GM11168 (cell line): ENCODE measurements around the gene IGSF9B.

ENCODE experiments used
- in situ Hi-C: fragments of 300-500 bp; cut with MboI; formaldehyde crosslinking; loops from one replicate; pipeline ENCODE4 v1.12.0; 2022; ENCODE audit warnings: low sequenced_read_pairs; ENCODE audit not compliant: unreplicated experiment

The IGSF9B gene

DNA sequence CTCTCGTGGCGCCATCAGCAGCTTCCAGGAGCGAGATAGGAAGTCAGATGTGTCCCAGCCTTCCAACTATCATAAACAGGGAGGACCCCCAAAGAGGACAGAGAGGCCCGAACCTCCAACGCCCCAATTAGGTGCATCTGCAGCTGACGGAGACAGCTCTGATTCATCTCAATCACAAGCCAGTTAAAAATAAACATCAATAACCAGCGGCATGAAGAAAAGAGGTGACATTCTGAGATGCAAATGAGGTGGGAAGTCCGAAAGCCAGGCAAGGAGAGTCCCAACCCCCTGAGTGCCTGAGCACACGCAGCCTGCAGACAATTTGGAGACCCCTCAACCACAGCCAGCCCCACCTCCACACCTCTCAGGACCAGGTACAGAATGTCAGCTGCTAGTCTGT, 28.1 kb upstream of the IGSF9B start:
- in situ Hi-C loops: no loop called here

DNA sequence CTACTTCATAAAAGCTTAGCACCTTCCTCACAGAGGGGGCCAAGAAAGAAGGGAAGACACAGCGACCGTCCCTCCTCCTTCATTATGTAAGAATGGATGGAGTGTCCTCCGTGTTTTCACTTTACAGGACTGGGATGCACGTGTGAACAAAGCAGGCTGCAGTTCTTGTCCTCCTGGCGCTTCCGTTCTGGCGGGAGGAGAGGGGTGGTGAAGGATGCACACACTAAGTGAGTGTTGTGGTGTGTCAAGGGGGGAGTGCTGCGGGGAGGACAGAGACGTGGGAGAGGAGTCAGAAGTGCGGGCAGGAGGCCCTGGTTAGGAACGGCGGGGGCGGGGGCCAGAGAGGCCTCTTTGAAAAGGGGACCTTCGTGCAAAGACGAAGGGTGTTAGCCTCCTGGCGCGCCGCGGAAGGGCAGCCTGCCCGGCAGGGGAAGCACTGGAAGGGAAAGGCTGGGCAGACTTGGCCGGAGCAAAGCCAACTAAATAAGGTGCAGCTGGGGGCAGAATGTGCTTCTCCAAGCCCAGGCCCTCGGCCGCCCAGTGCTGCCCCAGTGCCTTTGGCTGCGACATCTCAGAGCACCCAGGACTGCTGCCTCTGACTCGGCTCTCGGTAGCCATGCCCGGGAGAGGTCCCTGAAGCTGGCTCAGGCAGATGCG, 27.0 kb upstream of the IGSF9B start:
- in situ Hi-C loops: no loop called here

DNA sequence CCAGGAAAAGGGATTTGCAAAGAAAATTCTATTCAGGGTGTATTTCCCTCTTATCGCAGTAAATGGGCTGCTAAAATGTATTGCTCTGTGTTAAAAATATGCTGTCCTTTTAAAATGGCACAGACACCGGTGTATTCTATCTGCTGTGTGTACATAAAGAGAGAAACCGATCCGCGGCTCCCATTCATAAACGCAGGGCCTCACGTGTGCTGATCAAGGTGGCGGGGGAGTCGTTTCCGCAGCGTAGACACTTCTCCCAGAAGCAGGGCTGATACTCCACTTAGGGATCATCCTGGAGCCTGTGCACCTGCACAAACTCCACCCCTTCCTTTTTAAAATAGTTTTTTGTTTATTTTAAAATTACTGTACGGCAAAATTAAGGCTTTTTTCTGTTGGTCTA, 26.1 kb upstream of the IGSF9B start:
- in situ Hi-C loops: no loop called here

DNA sequence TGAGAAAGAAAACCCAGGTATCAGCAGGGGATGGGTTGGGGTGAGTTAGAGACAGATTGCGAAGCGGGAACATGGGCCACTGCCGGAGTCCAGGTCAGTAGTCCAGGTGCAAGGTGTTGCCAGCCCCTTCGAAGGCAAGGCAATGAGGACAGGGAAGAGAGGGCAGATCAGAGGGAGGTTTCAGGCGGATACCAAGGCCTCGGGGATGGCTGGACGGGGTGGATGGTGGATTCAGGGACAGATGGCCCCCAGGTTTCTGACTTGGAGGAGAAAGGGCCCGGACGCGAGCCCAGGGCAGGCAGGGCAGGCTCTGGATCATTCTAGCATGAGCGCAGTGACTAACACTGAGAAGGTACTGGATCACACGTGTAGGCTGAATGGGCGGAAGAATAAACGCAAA, 25.4 kb upstream of the IGSF9B start:
- in situ Hi-C loops: no loop called here

DNA sequence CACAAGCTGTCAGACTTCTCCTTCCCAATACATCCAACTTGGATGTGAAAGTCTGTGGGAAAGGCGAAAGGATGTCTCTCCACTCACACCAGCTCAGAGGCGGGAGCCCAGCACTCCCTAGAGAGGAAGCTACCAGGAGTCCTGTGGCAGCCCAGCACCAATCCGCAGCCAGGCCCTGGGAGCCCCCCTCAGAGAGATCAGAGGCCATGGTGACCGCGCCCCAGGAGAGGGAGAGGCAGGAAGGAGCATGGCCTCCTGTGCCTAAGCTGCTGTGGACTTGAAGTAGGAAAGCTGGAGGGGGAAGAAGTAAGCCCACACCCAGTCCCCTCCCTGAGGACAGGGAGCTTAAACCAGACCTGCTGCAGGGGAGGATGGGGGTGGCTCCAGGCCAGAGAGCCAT, 24.4 kb upstream of the IGSF9B start:
- in situ Hi-C loops: no loop called here

DNA sequence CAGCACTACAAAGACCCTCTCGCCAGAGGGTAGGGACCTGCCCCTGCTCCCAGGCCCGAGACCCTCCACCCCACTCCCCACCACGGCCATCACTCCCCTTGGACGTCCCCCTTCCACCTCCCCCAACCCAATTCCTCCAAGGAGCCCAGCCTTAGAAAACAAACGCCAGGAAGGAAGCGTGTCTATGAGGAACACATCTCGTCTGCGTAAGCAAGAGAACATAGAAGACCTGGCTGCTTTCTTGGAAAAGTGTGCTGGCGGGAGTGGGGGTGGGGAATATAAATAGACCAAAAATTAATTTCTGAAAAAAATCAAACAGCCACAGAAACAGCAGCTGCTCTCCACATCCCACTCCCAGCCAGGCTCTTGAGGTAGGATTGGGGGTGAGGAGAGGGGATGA, 23.9 kb upstream of the IGSF9B start:
- in situ Hi-C loops: no loop called here

DNA sequence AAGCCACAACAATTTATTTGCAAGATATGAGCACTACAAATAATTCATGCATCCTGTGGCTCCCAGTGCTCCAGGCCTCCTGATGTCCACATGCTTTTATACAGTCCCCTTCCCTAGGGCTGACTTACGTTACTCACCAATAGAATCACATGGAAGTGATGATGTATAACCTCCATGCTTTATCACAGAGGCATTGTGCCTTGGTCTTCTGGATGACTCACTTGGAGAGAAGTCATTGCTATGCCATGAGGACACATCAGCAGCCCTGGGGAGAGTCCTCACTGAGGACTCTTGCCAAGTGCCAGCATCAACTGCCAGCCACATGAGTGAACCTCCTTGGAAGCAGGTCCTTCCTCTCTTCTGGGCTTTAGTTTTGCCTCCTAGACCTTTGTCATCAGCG, 22.0 kb upstream of the IGSF9B start:
- in situ Hi-C loops: no loop called here

DNA sequence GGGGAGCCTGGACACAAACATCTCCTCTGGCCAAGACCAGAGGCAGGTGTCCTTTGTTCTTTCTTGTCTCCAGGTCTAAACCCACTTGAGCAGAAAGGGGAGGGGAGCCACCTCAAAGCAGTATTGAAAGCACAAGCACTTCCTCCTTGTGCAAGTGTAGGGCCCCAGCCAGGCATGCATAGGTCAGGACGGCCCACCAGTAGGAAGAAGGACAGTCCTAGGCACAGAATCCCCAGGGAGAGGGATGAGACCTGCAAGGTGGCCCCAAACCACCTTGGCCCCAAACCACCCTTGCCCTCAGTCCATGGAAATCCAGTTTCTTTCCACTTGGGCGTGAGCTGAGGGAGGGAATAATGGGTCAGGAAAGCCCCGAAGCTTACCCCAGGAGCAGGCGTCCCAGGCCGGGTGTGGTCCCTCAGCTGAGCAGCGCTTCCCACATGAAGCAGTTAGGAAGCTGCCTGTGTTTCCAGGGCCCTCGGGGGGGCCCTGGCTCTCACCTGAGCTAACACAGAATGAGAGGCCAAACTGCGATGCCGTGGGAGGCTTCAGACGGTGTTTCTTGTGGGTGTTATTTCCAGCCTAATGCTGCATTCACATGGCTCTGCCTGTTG, 20.4 kb upstream of the IGSF9B start:
- in situ Hi-C loops: no loop called here

DNA sequence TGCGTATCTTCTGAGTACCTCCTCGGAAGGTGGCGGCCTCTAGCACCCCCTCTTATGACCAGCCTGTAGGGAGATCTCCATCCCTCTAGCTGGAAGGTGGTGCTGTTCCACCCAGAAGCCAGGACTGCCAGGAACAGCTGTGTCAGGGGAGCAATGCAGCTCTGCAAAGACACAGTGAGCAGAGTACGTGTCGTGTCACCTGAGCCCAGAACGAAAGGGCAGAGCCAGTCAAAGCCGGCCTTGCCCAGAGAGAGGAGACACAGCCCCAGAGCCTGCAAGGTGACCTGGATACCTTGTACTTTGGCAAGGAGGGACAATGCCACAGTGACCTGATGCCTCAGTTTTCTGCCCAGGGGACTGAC, 18.7 kb upstream of the IGSF9B start:
- in situ Hi-C loops: no loop called here

DNA sequence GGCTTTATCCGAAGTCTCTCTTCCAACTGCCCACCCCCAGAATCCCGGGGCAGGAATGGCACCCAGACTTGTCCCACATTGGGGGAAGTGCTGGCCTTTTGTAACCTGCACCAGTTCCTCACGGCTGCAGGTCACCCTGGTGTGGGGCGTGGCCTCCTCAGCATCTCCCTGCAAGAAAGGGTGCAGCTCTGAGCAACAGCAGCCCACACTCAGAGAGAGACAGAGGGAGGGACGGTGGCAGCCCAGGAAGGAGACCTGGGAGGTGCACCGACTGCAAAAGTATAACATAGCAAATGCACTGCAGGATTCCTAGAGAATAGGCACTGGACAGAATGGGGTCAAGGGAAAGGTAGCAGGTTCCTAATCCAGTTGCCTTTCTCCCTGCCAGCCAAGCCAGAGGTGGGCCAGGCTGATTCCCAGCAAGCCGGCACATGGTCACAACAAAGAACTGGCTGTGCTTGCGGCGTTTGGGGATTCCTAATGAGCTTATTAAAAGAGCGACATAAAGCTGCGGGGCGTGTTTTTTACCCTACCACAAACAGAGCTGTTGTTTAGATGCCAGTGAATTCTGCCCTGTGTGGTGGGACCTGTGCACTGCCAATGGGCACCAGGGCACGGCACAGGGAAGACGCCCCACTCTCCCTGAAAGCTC, 18.2 kb upstream of the IGSF9B start:
- in situ Hi-C loops: no loop called here

DNA sequence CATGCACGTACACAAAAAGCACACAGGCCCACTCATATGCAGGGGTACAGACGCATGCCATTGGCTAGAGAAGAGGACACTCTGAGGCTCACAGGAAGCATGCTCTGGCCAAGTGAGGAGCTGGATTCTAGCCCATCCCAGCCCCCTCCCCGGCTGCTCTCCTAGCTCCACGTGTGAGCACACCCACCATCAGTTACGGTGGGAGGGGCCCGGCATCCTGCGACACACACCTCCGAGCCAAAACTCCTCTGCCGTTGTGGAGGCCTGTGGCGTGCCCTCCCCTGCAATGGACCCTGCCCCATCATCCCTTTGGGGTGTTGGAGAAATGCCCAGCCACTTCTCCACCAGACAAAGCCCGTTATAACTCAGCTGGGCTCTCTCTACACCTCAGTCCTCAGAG, 15.1 kb upstream of the IGSF9B start:
- in situ Hi-C loops: no loop called here

DNA sequence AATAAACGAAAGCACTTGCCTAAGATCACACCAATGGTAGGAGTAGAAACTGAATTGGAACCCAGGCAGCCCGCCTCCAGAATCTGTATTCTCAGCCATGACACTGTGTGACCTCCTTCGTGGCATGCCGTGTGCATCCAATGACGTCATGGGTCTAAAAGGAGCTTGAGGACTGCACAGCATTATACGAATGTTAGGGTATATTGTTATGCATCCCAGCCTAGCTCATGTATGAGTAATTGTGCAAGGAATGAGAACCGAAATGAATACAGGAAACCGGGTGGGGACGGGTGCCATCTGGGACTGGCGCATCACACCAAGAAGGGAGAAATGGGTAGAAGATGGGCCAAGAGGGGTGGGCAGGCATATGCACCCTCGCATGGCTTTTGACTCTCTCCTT, 12.3 kb upstream of the IGSF9B start:
- in situ Hi-C loops: no loop called here

DNA sequence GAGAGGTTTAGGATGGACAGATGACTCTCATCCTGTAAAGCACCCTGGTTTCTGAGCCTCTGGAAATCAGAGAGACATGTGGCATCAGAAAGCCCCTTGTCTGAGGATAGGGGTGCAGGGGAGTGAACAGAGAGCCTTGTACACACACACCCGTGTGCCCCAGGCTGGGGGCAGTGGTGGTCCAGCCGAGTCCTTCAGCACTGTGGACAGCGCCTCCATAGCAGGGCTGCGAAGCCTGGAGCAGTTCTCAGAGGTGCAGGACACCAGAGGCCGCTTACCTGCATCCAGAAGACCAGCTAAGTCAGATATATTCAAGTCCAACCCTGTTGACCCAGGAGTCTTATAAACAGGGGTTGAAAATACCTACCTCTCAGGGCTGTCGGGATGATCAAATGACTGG, 11.5 kb upstream of the IGSF9B start:
- in situ Hi-C loops: no loop called here

DNA sequence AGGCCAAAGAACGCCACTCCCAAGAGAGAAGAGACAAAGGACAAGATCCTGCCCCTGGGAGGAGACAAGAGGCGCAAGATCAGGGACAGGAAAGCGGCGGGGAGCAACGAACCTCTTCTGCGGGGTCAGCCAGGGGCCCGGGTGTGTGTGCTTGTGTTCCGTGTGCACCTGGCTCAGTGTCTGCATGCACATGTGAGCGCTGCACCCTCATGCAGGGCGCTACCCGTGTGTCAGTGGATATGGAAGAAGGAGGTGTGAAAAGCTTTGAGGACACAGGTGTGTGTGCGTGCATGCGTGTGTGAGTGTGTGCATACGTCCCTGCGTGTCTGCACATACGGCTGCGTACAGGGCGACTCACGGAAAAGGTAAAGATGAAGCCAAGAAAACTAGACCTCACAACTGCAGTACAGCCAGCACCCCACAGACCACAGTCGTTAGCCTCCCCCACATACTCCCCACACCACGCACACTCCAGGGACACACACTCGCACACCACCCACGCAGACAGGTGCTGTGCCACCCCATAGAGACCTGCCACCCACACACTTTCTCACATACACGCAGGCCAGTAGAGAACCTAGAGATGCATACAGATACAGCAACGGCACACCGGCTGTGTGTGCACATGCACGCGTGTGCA, 11.0 kb upstream of the IGSF9B start:
- in situ Hi-C loops: no loop called here

DNA sequence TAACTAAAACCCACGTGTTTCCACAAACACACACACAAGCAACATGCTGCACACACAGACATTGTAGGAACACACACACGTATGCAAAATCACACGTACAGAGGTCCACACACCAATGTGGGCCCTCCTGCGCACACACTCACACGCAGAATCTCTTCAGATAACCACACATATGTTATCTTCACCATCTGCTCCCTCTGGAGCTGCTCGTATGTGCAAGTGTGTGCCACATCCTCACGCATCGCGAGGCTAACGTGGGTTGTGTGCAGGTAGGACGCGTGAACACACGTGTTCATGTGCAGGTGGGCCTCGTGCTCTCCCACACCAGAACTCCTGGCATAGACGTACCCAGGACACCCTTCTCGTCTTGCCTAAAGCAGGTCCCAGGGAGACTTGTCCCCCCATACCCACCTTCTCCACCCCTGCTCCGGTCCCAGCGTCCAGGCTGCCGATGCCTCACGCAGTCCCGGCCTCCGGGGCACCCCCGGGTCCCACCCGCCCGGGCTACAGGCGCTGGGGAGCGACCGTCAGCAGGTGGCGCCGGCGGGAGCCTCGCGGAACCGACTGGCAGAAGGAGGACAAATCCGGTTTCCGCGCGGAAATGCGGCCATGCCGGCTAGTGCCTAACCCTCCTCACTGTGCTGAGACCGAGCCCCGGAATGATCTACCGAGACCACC, 10.3 kb upstream of the IGSF9B start:
- in situ Hi-C loops: no loop called here

DNA sequence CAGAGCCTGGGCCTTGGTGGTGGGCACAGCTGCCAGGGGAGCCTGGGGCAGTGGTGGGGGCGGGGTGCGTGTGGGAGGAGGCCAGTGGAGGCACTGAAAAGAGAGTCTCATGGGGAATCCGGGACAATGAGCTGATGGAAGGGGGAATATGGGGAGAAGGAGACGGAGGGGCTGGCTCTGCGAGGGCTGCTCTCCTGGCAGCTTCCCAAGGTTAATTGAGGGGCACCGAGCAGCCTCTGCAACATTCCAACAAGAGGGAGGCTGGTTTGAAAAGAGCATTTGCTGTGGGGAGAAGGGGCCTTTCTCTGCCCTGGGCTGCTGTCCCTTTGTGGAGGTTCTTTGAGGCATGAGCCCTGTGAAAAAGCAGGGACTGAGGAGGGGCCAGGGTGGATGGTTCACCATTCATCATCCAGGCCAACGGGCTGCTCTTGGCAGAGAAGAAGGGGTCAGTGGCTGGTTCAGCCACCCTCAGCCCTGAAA, 9.4 kb upstream of the IGSF9B start:
- in situ Hi-C loops: no loop called here

DNA sequence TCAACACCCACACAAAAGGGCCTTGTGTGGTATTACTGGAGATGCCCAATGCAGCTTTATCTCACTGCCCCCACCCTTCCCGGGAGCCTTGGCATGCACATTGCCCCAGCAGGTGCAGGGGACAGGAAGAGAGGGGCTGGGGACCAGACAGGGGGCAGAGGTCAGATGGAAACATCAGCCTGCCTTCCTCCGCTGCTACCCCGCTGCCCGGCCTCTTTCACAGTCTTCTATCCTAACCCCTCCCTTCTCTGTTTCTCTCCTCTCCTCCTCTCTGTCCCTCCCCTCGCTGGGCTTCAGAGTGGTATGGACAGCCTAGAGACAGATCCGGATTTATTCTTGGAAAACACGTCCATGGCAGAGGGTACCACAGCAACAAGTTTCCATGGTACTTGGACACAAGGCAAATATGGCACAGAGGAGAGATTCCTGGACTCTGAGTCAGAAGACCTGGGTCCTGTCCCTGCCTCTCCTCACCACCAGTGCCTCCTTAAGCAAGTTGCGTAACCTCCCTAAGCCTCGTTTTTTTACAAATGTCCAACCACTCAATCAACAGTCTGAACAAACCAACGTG, 8.3 kb upstream of the IGSF9B start:
- in situ Hi-C loops: no loop called here

DNA sequence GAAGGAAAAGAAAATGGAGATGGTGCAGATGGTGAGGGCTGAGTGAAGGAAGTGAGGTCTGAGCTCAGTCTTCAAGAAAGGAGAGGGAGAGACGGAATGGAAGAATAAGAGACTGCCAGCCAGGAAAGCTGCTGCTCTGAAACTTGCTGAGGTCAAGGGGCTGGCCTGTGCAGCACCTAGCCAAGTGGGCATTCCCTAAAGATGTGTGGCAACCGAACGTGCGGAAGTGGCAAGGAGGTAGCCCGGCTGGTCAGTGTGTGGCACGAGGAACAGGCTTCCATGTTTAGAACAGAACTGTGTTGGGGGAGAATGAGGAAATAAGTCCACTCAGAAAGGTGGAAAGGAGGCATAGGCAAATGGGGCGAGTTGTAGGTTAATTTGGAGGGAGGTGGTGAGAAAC, 7.6 kb upstream of the IGSF9B start:
- in situ Hi-C loops: no loop called here

DNA sequence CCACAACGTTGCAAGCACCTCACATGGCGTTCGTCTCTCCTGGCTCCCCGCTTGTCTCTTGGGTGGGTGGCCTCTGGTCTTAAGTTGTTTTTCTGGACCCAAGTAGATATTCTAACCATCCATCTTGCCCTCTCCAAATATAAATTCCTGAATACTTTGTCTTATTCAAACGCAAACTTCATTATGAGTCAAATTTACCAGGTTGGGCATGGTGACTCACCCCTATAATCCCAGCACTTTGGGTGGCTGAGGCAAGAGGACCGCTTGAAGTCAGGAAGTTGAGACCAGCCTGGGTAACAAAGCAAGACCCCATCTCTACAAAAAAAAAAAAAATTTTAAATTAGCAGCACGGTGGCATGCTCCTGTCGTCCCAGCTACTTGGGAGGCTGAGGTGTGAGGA, 5.1 kb upstream of the IGSF9B start:
- in situ Hi-C loops: no loop called here

DNA sequence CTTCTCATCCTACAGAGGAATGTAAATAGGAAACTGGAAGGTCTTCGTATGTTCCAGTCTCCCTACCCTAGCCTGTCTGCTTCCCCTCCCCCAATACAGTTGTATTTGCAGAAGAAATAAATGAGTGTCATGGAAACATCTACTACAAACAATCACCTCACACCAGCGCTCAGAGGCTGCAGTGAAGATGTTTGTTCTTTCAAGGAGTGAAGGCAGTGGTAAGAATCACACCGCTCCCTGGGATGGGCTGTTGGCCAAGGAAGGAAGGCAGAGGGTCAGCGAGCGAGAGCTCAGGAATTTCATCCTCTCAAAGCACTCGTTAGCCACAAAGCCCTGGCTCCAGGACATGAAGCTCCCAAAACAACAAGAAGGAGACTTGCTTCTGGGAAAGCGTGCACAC, 1.1 kb upstream of the IGSF9B start:
- in situ Hi-C loops: no loop called here
